Globus pallidus (tissue), 1 donor: ENCODE data around the gene CSMD2.

Experiments used
- DNase-seq: peaks from one replicate; pipeline ENCODE4 v3.0.0-alpha.2; 2015; ENCODE audit warnings: low spot score

Gene CSMD2

DNA sequence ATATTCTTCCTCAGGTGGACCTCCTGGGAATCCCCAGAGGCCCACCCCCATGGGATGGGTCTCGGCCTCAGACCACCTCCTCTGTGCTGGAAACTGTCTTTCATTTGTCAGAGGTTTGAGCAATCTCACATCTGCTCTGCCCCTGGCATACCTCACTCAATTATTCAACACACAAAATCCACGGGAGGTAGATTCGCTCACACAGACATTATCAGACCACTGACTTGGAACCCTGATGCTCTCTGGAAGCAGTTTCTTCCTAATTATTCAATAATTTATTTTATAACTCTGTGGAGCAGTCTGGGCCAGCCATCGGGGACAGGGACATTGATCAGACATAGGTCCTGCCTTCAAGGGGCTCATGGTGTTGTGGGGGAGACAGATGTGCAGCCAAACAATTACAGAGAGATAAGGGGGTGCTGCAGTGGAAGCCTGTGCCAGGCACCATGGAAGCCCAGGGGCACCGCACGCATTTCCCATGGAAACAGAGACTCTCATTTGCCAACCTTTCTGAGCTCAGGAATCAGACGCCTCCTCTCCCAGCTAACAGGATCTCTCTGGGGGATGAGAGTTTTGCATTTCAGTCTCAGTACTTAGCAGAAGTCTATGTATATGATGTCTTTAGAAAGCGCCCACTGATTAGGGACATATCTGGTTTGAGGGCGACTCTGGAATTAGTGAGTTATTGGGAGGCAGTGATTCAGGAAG is 204.7 kb downstream of the CSMD2 start:
- no peak for DNase-seq

DNA sequence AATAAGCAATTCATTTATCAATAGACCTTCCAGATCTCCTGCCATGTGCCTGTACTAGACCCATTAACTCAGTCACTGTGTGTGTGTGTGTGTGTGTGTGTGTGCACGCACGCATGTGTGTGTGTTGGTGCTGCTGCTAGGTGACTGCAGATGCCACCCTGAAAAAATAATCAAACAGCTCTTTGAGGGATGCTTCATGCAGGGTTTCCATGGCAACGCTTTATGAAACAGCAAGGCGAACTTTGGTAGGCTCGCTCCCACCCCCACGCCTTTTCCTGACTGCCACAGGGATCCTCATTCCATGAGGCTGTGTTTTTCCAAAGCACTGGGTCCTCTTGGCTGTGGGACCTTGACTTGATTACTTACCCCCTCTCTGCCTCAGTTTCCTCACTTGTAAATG is 207.2 kb downstream of the CSMD2 start:
- DNase-seq: no peak

- DNase-seq: no peak
Observed at GRCh38 chr1:33955096-33955495, 209.9 kb downstream of the CSMD2 start.

DNA sequence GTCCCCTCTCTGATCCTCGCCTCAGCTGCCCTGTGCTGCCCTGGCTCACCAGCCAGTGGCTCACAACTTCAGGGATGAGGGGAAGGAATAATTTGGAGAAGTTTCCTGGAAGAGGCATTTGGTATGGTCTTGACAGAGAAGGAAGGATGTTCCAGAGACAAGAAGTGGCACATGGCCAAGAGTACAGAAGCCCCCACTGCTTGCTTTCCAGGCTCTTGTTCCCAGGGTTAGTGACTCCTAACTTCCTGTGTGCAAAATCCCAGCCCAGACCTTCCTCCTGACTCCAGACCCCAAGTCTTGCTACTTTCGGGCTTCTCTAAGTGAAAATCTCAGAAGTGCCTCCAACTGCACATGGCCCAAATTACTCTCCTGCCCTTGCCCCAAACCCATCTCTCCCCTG is 215.5 kb downstream of the CSMD2 start:
- DNase-seq: no peak

DNA sequence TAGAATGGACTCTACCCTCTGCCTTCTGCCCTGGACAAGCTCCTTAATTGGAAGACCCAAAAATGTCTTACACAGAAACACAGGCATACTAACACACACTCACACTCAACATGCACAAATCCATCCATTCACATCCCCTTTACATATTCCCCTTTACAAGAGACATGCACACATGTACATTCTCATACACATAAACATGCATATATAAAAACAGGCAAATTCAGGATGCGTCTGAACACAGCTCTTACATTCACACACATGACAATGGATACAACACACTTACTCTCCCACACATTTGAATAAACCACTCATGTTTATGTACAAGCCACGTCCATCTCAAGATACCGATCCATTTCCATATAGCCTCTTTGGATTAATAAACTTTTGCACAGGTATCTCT is 216.7 kb downstream of the CSMD2 start:
- DNase-seq: no peak

GRCh38 chr1:33946836-33947235 is 218.2 kb downstream of the CSMD2 start:
- no peak for DNase-seq

DNA sequence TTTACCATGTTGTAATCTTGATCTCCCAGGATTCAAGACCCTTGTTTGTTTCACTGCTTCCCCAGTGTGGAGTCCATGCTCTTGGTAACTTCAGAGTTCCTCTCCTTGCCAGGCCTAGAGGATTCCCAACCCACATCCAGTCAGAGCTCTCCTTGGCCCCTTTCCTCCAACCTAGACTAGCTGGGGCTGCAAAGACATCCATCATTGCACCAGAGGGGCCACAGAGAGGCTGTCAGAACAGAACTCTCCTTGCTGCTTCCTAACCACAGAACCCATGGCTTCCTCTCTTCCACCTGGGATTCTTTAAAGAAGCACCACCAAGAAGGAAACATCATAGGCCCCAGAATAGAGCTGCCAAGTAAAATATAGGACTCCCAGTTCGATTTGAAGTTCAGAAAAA is 220.2 kb downstream of the CSMD2 start:
- no peak for DNase-seq

DNA sequence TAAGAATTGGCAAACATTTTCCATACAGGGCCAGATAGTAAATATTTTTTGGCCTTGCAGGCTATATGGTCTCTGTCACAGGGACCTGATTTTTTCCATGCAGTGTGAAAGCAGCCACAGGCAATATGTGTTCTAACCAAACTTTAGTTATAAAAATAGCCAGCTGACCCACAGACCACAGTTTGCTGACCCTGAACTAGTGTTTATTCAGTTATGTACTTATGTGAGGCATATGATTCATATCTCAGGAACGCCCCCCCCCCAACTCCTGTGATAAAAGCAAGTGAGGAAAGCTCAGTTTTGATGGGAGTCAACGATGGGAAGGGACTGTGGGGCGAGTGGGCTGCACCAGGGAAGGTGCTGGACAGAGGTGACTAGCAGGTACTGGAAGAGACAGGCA is 221.1 kb downstream of the CSMD2 start:
- DNase-seq: no peak

GRCh38 chr1:33932871-33933270 is 232.2 kb downstream of the CSMD2 start:
- no peak for DNase-seq

DNA sequence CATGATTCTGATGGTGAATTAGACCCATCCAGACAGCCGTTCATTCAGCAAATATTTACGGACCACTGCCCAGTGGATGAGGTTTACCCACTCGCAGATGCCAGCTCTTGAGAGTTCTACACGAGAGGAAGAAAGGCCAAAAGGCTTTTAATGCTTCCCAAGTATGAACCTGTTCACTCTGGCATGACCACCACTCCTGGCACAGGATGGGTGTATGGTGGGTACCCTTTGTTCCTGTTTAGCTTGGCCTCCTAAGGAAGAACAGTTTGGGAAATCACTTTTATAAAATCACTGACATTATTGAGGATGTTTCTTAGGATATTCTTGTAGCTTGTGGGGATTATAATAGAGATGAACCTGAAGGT is 233.9 kb downstream of the CSMD2 start:
- DNase-seq: no peak

- DNase-seq: no peak
Observed at GRCh38 chr1:33930346-33931110, 234.5 kb downstream of the CSMD2 start.

DNA sequence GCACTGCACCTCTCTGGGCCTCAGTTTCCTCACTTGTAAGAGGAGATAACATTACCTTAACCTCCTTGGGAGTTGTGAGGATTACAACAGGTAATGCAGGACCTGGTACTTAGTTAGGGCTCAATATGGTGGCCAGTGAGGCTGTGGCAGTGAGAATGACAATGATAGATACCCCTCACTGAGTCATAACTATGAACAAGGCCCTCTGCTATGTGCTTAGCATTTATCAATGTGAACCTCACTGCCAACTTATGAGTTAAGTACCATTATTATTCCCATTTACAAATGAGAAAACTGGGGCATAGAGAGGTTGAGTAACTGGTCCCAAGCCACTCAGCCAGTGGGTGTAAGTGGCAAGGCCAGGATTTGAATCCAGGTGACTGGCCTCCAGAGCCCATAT is 236.8 kb downstream of the CSMD2 start:
- no peak for DNase-seq

DNA sequence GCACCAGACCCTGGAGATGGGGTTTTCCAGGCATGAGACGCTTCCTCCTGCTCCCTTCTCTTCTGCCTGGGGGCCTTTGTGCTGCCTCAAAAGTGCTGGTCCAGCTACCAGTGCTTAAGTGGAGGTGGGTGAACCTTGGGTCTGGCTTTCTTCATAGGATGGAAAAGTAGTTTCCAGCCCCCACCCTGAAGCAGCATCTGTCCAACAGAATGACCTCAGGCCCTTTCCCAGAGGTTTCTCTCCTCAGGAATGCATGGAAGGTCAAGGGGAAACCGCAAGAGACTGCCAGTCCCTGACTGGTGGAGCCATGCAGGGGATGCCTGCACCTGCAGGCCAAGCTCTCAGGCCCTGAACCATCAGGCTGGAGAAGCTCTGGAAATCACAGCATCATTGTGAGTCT is 237.3 kb downstream of the CSMD2 start:
- no peak for DNase-seq

DNA sequence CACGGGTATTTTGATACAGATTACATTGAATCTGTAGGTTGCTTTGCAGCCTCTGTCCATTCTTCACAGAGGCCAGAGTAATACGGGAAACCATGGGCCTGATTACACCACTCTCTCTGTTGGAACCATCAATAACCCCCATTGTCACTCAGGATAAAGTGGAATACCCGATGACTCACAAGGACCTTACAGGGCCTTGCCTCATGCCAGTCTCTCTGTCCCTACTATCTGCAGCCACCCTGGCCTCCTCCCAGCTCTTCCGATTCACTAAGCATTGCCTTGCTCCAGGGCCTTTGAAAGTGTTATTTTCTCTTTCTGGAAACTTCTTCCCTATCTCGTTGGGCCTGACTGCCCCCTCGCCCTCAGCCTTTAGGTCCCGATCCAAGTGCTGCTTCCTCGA is 239.4 kb downstream of the CSMD2 start:
- peak; percentile 86 for DNase-seq

GRCh38 chr1:33921281-33921680 is 243.7 kb downstream of the CSMD2 start:
- DNase-seq: no peak

DNA sequence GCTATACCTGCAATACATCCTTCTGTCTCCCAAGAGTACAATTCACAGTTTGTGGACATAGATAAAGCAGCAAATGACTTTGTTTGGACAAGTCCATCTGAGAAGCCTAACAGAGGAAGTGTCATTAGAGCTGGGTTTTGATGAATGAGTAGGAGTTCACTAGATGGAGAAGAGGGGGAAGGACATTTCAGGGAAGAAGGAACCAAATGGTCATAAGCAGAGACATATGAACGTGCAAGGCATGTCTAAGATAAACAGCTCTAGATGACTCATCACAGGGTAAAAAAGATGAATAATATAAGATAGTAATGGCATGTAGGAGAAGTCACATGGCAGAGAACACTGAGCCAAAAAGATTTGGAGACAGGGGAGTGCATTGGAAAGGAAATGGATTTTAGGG is 246.7 kb downstream of the CSMD2 start:
- DNase-seq: no peak

- DNase-seq: no peak
Observed at GRCh38 chr1:33916786-33917185, 248.2 kb downstream of the CSMD2 start.

GRCh38 chr1:33914531-33914930 is 250.5 kb downstream of the CSMD2 start:
- no peak for DNase-seq

- DNase-seq: no peak
Observed at GRCh38 chr1:33908324-33908956, 256.6 kb downstream of the CSMD2 start.

DNA sequence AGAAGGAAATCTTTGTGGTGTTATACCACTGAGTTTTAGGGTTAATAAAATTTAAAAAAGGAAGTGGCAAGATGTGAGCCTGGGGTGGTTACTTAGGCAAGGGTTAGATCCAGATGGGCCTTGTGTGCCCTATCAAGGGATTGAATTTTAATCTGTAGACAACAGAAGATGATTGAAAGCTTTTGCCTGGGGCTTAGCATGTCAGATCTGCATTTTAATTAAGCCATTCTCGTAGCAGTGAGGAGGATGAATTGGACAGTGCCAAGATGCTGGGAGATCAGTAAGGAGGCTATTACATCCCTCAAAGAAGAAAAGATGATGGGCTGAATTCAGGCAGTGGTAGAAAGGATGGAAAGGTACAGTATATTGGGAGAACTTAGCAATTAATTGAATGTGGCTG is 258.9 kb downstream of the CSMD2 start:
- no peak for DNase-seq

DNA sequence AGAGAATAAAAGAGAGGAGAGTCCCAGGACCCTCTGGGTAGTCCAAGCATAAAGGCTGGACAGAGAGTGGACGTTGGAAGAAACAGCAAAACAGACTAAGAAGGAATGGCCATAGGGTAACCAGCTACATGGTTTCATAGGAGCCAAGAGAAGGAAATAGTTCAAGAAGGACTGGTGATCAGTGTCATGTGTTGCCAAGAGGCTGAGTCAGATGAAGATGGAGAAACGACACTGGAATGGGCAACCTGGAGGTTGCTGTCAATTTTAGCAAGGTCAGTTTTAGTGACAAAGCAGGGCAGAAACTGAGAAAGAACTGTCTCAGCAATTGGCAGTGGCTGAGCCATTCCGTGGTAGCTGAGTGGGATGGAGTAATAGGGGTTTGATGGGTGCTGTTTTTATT is 259.8 kb downstream of the CSMD2 start:
- no peak for DNase-seq

DNA sequence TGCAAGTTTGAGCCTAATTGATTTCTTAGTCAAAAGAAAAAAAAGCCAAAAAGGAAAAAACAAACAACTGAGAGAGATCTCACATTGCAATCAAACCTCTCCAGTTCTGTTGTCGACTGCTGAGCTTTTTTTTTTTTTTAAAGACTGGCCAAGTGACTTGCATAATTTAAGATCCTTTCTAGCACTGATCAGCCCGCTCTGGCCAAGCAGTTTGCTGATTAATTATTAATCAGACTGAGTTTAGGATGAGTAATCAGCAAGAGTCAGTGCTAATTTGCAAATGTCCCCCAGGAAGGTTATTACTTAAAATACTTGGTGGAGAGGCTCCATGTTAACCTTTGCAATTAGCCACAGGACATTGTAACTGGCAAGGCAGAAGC is 261.8 kb downstream of the CSMD2 start:
- no peak for DNase-seq

- no peak for DNase-seq
Observed at GRCh38 chr1:33902486-33903209, 262.4 kb downstream of the CSMD2 start.
